ENCODE results near the gene MACROD2. TPM values are rescaled to one million over a fixed set of nuclear protein-coding genes. Genes with fewer than 3 reads are reported as not detected.

The MACROD2 gene
- total and polyA plus RNA-seq, 2 of the 4 experiments (the other 2 are of a cell fraction) = not detected

- Histone ChIP-seq H3K4ac (ENCODE audit: low read depth, low read length) (no peak overlapping the region), H4K91ac (ENCODE audit: insufficient read depth, low read depth, low read length) (no peak overlapping the region), H3K4me3 (ENCODE audit: insufficient read depth, low read depth, low read length) (no peak overlapping the region), H2AK5ac (ENCODE audit: low read depth, low read length) (no peak overlapping the region), H3K23ac (ENCODE audit: low read depth, low read length) (no peak overlapping the region), H2BK120ac (ENCODE audit: low read depth, low read length) (no peak overlapping the region), H3K4me1 (ENCODE audit: control insufficient read depth, insufficient read depth, low read length) (no peaks in the 10 kb centered on the region), H2AFZ (replicated peaks; ENCODE audit: low read length, poor library complexity) (no peak overlapping the region), H3K9me3 (ENCODE audit: control insufficient read depth, insufficient read depth, low read length) (no peaks in the 10 kb centered on the region), H4K5ac (ENCODE audit: low read depth, low read length) (no peak overlapping the region), H3K36me3 (ENCODE audit: control insufficient read depth, insufficient read depth, low read length) (no peaks in the 10 kb centered on the region), H3K14ac (replicated peaks; ENCODE audit: low read depth, low read length) (no peak overlapping the region), H3K18ac (ENCODE audit: low read depth, low read length) (no peak overlapping the region), H3K27ac (ENCODE audit: insufficient read depth, low read length) (no peak overlapping the region), H2BK20ac (ENCODE audit: low read depth, low read length) (no peak overlapping the region), H3K79me1 (ENCODE audit: low read depth in 1 of 2, low read length in 2 of 2) (no peaks in the 10 kb centered on the region), H3K9me1 (ENCODE audit: insufficient read depth, low read length) (no peaks in the 10 kb centered on the region), H3K27me3 (ENCODE audit: control insufficient read depth, insufficient read depth, low read length) (no peaks in the 10 kb centered on the region), H3K4me2 (ENCODE audit: low read depth, low read length) (no peak overlapping the region), H2BK15ac (ENCODE audit: low read depth, low read length) (no peak overlapping the region), H4K20me1 (ENCODE audit: insufficient read depth, low read length) (no peaks in the 10 kb centered on the region), H3K9ac (ENCODE audit: low read depth, low read length) (no peak overlapping the region), H2AK9ac (replicated peaks; ENCODE audit: low read depth, low read length, poor library complexity) (no peak overlapping the region), H2BK5ac (ENCODE audit: low read depth, low read length, poor library complexity, severe bottlenecking) (no peak overlapping the region), H4K8ac (ENCODE audit: low read depth in 2 of 2, low read length in 2 of 2) (no peak overlapping the region), H3K56ac (ENCODE audit: extremely low read depth, insufficient read depth, low read length) (no peak overlapping the region)
- in situ Hi-C loops (cut with MboI; ENCODE audit: low sequenced_read_pairs) = no loop called here
- BruUV-seq (replicated peaks) = no TSS peak
- CTCF ChIA-PET = interaction anchor here (1.0 kb wide), 1 partner anchor 14 kb away, joined by 3 read pairs; no protein-coding TSS in a partner anchor
- DNase-seq (no peak), ATAC-seq (ENCODE audit: low read depth) (no peak)
- POLR2A ChIA-PET (ENCODE audit: unreplicated experiment) = no interaction called here
- dilution Hi-C loops (cut with HindIII; ENCODE audit: low sequenced_read_pairs, unreplicated experiment) = no loop called here
- TF ChIP-seq MAFK (IDR thresholded peaks at IDR 0.05; ENCODE audit: low read depth, low read length) = no peak
- TF ChIP-seq, protein P1, sequence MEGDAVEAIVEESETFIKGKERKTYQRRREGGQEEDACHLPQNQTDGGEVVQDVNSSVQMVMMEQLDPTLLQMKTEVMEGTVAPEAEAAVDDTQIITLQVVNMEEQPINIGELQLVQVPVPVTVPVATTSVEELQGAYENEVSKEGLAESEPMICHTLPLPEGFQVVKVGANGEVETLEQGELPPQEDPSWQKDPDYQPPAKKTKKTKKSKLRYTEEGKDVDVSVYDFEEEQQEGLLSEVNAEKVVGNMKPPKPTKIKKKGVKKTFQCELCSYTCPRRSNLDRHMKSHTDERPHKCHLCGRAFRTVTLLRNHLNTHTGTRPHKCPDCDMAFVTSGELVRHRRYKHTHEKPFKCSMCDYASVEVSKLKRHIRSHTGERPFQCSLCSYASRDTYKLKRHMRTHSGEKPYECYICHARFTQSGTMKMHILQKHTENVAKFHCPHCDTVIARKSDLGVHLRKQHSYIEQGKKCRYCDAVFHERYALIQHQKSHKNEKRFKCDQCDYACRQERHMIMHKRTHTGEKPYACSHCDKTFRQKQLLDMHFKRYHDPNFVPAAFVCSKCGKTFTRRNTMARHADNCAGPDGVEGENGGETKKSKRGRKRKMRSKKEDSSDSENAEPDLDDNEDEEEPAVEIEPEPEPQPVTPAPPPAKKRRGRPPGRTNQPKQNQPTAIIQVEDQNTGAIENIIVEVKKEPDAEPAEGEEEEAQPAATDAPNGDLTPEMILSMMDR (conservative IDR thresholded peaks at IDR 0.05; ENCODE audit: low read depth, low read length) = no peak
- TF ChIP-seq POLR2A (IDR thresholded peaks at IDR 0.05; ENCODE audit: low read depth, low read length) = no peak
- no peak for TF ChIP-seq RCOR1 (IDR thresholded peaks at IDR 0.05; ENCODE audit: insufficient replicate concordance, low read length)
- no peak for TF ChIP-seq CHD1 (IDR thresholded peaks at IDR 0.05; ENCODE audit: low read depth, low read length)
- TF ChIP-seq RAD21 (IDR thresholded peaks at IDR 0.05; ENCODE audit: low read length) = no peak
- no peak for TF ChIP-seq SMC3 (IDR thresholded peaks at IDR 0.05; ENCODE audit: low read depth, low read length)
- no peak for TF ChIP-seq MXI1 (IDR thresholded peaks at IDR 0.05; ENCODE audit: borderline replicate concordance, low read depth, low read length)
- no peak for TF ChIP-seq NFE2L2 (IDR thresholded peaks at IDR 0.05; ENCODE audit: low read depth, low read length)
- TF ChIP-seq BHLHE40 (IDR thresholded peaks at IDR 0.05; ENCODE audit: low read depth, low read length) = no peak
- WGBS, 2 experiments (ENCODE audit: extremely low coverage in 2 of 2, insufficient read length in 1 of 2) = no CpG with 5 or more reads among the region's 6 CpGs
- intact Hi-C loops (cut with micrococcal nuclease) = no loop called here
These were observed 1261.6 kb downstream of the MACROD2 start for GRCh38 chr20:15256676-15257568.

Measured in IMR-90 (cell line).